HUES6 (cell line): ENCODE measurements around the gene CARM1.
A peak's percentile ranks its signal among the peaks of the same experiment; 100 is the strongest.
"Not testable (repeated sequence)": the region's sequence is repeated elsewhere in the genome, so short reads cannot be mapped to it uniquely, and the experiment has no call there.

Experiments
- H3K27ac ChIP-seq: 2 replicates; pipeline ENCODE4 v1.7.0; 2013; ENCODE audit warnings: low read depth, mild to moderate bottlenecking, low read length, inconsistent platforms
- H3K27me3 ChIP-seq: 2 replicates; pipeline ENCODE4 v1.6.1; 2013; ENCODE audit warnings: low read length; ENCODE audit not compliant: control insufficient read depth, insufficient read depth
- H3K36me3 ChIP-seq: 2 replicates; pipeline ENCODE4 v1.6.1; 2013; ENCODE audit warnings: low read length; ENCODE audit not compliant: control insufficient read depth, insufficient read depth
- H3K4me1 ChIP-seq: 2 replicates; pipeline ENCODE4 v1.6.1; 2013; ENCODE audit warnings: low read length; ENCODE audit not compliant: control insufficient read depth, insufficient read depth
- H3K4me3 ChIP-seq: 2 replicates; pipeline ENCODE4 v1.5.1; 2013; ENCODE audit warnings: low read depth, low read length
- H3K9ac ChIP-seq: one replicate; pipeline ENCODE4 v1.6.1; 2013; ENCODE audit warnings: mild to moderate bottlenecking, low read length
- H3K9me3 ChIP-seq: 2 replicates; pipeline ENCODE4 v1.6.1; 2013; ENCODE audit warnings: low read depth, low read length; ENCODE audit not compliant: control insufficient read depth, insufficient read depth

Gene CARM1

GRCh38 chr19:10946958-10947657, 75.8 kb downstream of the CARM1 start:
- Histone ChIP-seq H3K4me1 (no peaks in the 10 kb centered on the region), H3K4me3 (no peak overlapping the region), H3K9me3 (no peaks in the 10 kb centered on the region), H3K27me3 (no peaks in the 10 kb centered on the region), H3K9ac (no peak overlapping the region), H3K27ac (no peak overlapping the region), H3K36me3 (no peaks in the 10 kb centered on the region)

GRCh38 chr19:10952809-10953208, 81.5 kb downstream of the CARM1 start:
- Histone ChIP-seq H3K9me3 (no peaks in the 10 kb centered on the region), H3K27me3 (no peaks in the 10 kb centered on the region), H3K36me3 (no peaks in the 10 kb centered on the region), H3K4me3 (no peak overlapping the region), H3K4me1 (no peaks in the 10 kb centered on the region), H3K27ac (no peak overlapping the region), H3K9ac (no peak overlapping the region)

- H3K36me3 ChIP-seq, H3K4me1 ChIP-seq, H3K27me3 ChIP-seq, H3K9me3 ChIP-seq, H3K9ac ChIP-seq, H3K4me3 ChIP-seq, H3K27ac ChIP-seq: not testable (repeated sequence)
Measured at GRCh38 chr19:10959277-10959968, 88.1 kb downstream of the CARM1 start.

GRCh38 chr19:10960314-10961072, 89.1 kb downstream of the CARM1 start, which contains the start of gene SMARCA4:
Gene SMARCA4, plus strand, starts transcription at chr19:10961030. Its CDS starts 23,122 bp downstream, at chr19:10984152.
- no peaks in the 10 kb centered on the region for H3K27me3 ChIP-seq
- peak within 1 kb of the TSS; percentile 94 for H3K4me3 ChIP-seq
- peak within 1 kb of the TSS; percentile 96 for H3K9ac ChIP-seq
- H3K9me3 ChIP-seq, result no peaks in the 10 kb centered on the region
- H3K36me3 ChIP-seq, result 0 out of 2 replicates have a peak, but pooled peaks cover 2% of the 10 kb centered on the region
- peak within 1 kb of the TSS; percentile 91 for H3K27ac ChIP-seq
- no peaks in the 10 kb centered on the region for H3K4me1 ChIP-seq

- H3K4me1 ChIP-seq, result peaks cover 2% of the 10 kb centered on the region; the same call in 1 of the 2 replicates
- peak overlapping the region; percentile 85; the same call in 1 of the 2 replicates for H3K27ac ChIP-seq
- H3K9ac ChIP-seq, result peak overlapping the region; percentile 95
Measured at GRCh38 chr19:10961073-10961860, 89.9 kb downstream of the CARM1 start.

GRCh38 chr19:10962863-10963262, 91.5 kb downstream of the CARM1 start:
- H3K27ac ChIP-seq, result no peak overlapping the region
- H3K4me1 ChIP-seq, result peaks cover 3% of the 10 kb centered on the region; the same call in 1 of the 2 replicates
- no peak overlapping the region for H3K9ac ChIP-seq

More at GRCh38 chr19:10961073-10961860, 89.9 kb downstream of the CARM1 start:
- Histone ChIP-seq H3K9me3 (no peaks in the 10 kb centered on the region), H3K27me3 (no peaks in the 10 kb centered on the region), H3K36me3 (0 out of 2 replicates have a peak, but pooled peaks cover 2% of the 10 kb centered on the region), H3K4me3 (peak overlapping the region; percentile 94)

GRCh38 chr19:10963865-10964264, 92.5 kb downstream of the CARM1 start:
- no peak overlapping the region for H3K27ac ChIP-seq
- H3K9me3 ChIP-seq, result no peaks in the 10 kb centered on the region
- 0 out of 2 replicates have a peak, but pooled peaks cover 2% of the 10 kb centered on the region for H3K36me3 ChIP-seq
- H3K27me3 ChIP-seq, result no peaks in the 10 kb centered on the region
- peaks cover 11% of the 10 kb centered on the region for H3K4me1 ChIP-seq
- H3K9ac ChIP-seq, result no peak overlapping the region
- no peak overlapping the region for H3K4me3 ChIP-seq

More at GRCh38 chr19:10962863-10963262, 91.5 kb downstream of the CARM1 start:
- 0 out of 2 replicates have a peak, but pooled peaks cover 2% of the 10 kb centered on the region for H3K36me3 ChIP-seq
- no peaks in the 10 kb centered on the region for H3K27me3 ChIP-seq
- no peaks in the 10 kb centered on the region for H3K9me3 ChIP-seq
- H3K4me3 ChIP-seq, result peak overlapping the region; percentile 12; the same call in 1 of the 2 replicates

GRCh38 chr19:10964903-10965302, 93.5 kb downstream of the CARM1 start:
- 0 out of 2 replicates have a peak, but pooled peaks cover 2% of the 10 kb centered on the region for H3K36me3 ChIP-seq
- no peak overlapping the region for H3K4me3 ChIP-seq
- H3K27ac ChIP-seq, result no peak overlapping the region
- no peaks in the 10 kb centered on the region for H3K9me3 ChIP-seq
- H3K27me3 ChIP-seq, result no peaks in the 10 kb centered on the region
- no peak overlapping the region for H3K9ac ChIP-seq
- H3K4me1 ChIP-seq, result peaks cover 14% of the 10 kb centered on the region

GRCh38 chr19:10965398-10965797, 94.0 kb downstream of the CARM1 start:
- Histone ChIP-seq H3K36me3 (0 out of 2 replicates have a peak, but pooled peaks cover 2% of the 10 kb centered on the region), H3K4me3 (no peak overlapping the region), H3K27me3 (no peaks in the 10 kb centered on the region), H3K27ac (no peak overlapping the region), H3K9ac (no peak overlapping the region), H3K9me3 (no peaks in the 10 kb centered on the region), H3K4me1 (peaks cover 14% of the 10 kb centered on the region)

- Histone ChIP-seq H3K4me1 (peaks cover 14% of the 10 kb centered on the region), H3K36me3 (peaks cover 5% of the 10 kb centered on the region; the same call in 1 of the 2 replicates), H3K27me3 (no peaks in the 10 kb centered on the region), H3K9ac (no peak overlapping the region), H3K4me3 (no peak overlapping the region), H3K9me3 (no peaks in the 10 kb centered on the region), H3K27ac (no peak overlapping the region)
Measured at GRCh38 chr19:10966809-10967208, 95.5 kb downstream of the CARM1 start.
